NCI-H69 (cell line): ENCODE data around the gene VPS11.
"Not testable (repeated sequence)": the region's sequence is repeated elsewhere in the genome, so short reads cannot be mapped to it uniquely, and the experiment has no call there.

ENCODE experiments used
- DNase-seq: peaks from one replicate; lab custom pipeline; 2025; lab: John Stamatoyannopoulos, UW

VPS11 gene

GRCh38 chr11:119067371-119068222, at the start of gene VPS11:
Gene VPS11 (plus strand): TSS chr11:119067818. CDS start chr11:119067824, 6 bp downstream.
- DNase-seq = peak; percentile 98

GRCh38 chr11:119018074-119018938, 49.3 kb upstream of the VPS11 start, which contains the start of the genes RPS25 and TRAPPC4:
Gene RPS25 (minus strand): TSS chr11:119018343. CDS start chr11:119018284, 59 bp downstream.
Gene TRAPPC4 (plus strand): TSS chr11:119018766. CDS start chr11:119018796, 30 bp downstream.
- DNase-seq = peak; percentile 98

GRCh38 chr11:119019996-119020395, 47.6 kb upstream of the VPS11 start:
- DNase-seq = no peak

GRCh38 chr11:119021631-119022030, 46.0 kb upstream of the VPS11 start:
- no peak for DNase-seq

- DNase-seq = no peak
These were observed 43.9 kb upstream of the VPS11 start for GRCh38 chr11:119023741-119024140.

- no peak for DNase-seq
These were observed 43.1 kb upstream of the VPS11 start for GRCh38 chr11:119024430-119025098.

GRCh38 chr11:119025099-119025473, 42.5 kb upstream of the VPS11 start:
- DNase-seq = no peak

- DNase-seq = no peak
These were observed 42.1 kb upstream of the VPS11 start for GRCh38 chr11:119025541-119025940.

- DNase-seq = no peak
These were observed 41.4 kb upstream of the VPS11 start for GRCh38 chr11:119025978-119026766.

- no peak for DNase-seq
These were observed 40.6 kb upstream of the VPS11 start for GRCh38 chr11:119026970-119027369.

- no peak for DNase-seq
These were observed 39.9 kb upstream of the VPS11 start for GRCh38 chr11:119027561-119028345.

GRCh38 chr11:119028346-119029068, 39.1 kb upstream of the VPS11 start:
- DNase-seq = no peak

GRCh38 chr11:119029069-119029339, 38.6 kb upstream of the VPS11 start:
- no peak for DNase-seq

GRCh38 chr11:119029340-119030028, 38.1 kb upstream of the VPS11 start:
- DNase-seq = peak; percentile 51

- no peak for DNase-seq
These were observed 37.6 kb upstream of the VPS11 start for GRCh38 chr11:119030029-119030328.

GRCh38 chr11:119030329-119031047, 37.1 kb upstream of the VPS11 start, which contains the start of gene SLC37A4:
Gene SLC37A4 (minus strand): TSS chr11:119030877.
- peak; percentile 100 for DNase-seq

- DNase-seq = no peak
These were observed 35.7 kb upstream of the VPS11 start for GRCh38 chr11:119031912-119032280.

GRCh38 chr11:119033421-119033820, 34.2 kb upstream of the VPS11 start:
- not testable (repeated sequence) for DNase-seq

- DNase-seq = no peak
These were observed 32.8 kb upstream of the VPS11 start for GRCh38 chr11:119034813-119035212.
